Activated CD8-positive, alpha-beta memory T cell treated with anti-CD3 and anti-CD28 coated beads, Interleukin-2, amount 50 U/mL, for 48 hours (primary cell): Measurements from ENCODE around the gene PTPRD.
"Not testable (repeated sequence)": the region's sequence is repeated elsewhere in the genome, so short reads cannot be mapped to it uniquely, and the experiment has no call there.

ENCODE experiments used
- DNase-seq: peaks from one replicate; pipeline ENCODE4 v3.0.0-alpha.2; 2020

The PTPRD gene

GRCh38 chr9:8697565-8697964 is 1915.2 kb downstream of the PTPRD start:
- not testable (repeated sequence) for DNase-seq

GRCh38 chr9:8696516-8696915 is 1916.3 kb downstream of the PTPRD start:
- no peak for DNase-seq

- no peak for DNase-seq
These were observed 1917.7 kb downstream of the PTPRD start for GRCh38 chr9:8694983-8695588.

GRCh38 chr9:8693464-8693863 is 1919.3 kb downstream of the PTPRD start:
- DNase-seq = no peak

- no peak for DNase-seq
These were observed 1926.3 kb downstream of the PTPRD start for GRCh38 chr9:8686516-8686915.

GRCh38 chr9:8685825-8686224 is 1927.0 kb downstream of the PTPRD start:
- no peak for DNase-seq

GRCh38 chr9:8684978-8685708 is 1927.7 kb downstream of the PTPRD start:
- DNase-seq = no peak

GRCh38 chr9:8683496-8683895 is 1929.3 kb downstream of the PTPRD start:
- DNase-seq = no peak

- no peak for DNase-seq
These were observed 1932.1 kb downstream of the PTPRD start for GRCh38 chr9:8680658-8681057.

- DNase-seq = no peak
These were observed 1932.6 kb downstream of the PTPRD start for GRCh38 chr9:8680157-8680556.

GRCh38 chr9:8679371-8679822 is 1933.4 kb downstream of the PTPRD start:
- DNase-seq = no peak

GRCh38 chr9:8677741-8678140 is 1935.1 kb downstream of the PTPRD start:
- DNase-seq = no peak

- no peak for DNase-seq
These were observed 1938.3 kb downstream of the PTPRD start for GRCh38 chr9:8674536-8674935.

GRCh38 chr9:8673830-8674229 is 1939.0 kb downstream of the PTPRD start:
- DNase-seq = no peak

GRCh38 chr9:8670751-8671150 is 1942.1 kb downstream of the PTPRD start:
- DNase-seq = no peak

GRCh38 chr9:8668751-8669150 is 1944.1 kb downstream of the PTPRD start:
- no peak for DNase-seq

GRCh38 chr9:8668231-8668630 is 1944.6 kb downstream of the PTPRD start:
- no peak for DNase-seq

GRCh38 chr9:8666060-8666459 is 1946.7 kb downstream of the PTPRD start:
- DNase-seq = no peak

- no peak for DNase-seq
These were observed 1952.4 kb downstream of the PTPRD start for GRCh38 chr9:8660383-8660782.

GRCh38 chr9:8659108-8659507 is 1953.7 kb downstream of the PTPRD start:
- no peak for DNase-seq

GRCh38 chr9:8655071-8655470 is 1957.7 kb downstream of the PTPRD start:
- no peak for DNase-seq

GRCh38 chr9:8653855-8654254 is 1958.9 kb downstream of the PTPRD start:
- no peak for DNase-seq

- DNase-seq = no peak
These were observed 1959.7 kb downstream of the PTPRD start for GRCh38 chr9:8653111-8653510.

GRCh38 chr9:8652255-8652654 is 1960.5 kb downstream of the PTPRD start:
- DNase-seq = no peak

GRCh38 chr9:8651846-8652215 is 1961.0 kb downstream of the PTPRD start:
- DNase-seq = no peak
